IPS DF 4.7 (cell line): ENCODE measurements around the gene PTEN.

Experiments used
- DNase-seq: peaks from one replicate; pipeline ENCODE4 v3.0.0-alpha.2; 2013; ENCODE audit warnings: low spot score; ENCODE audit errors: extremely low read depth

The PTEN gene

GRCh38 chr10:87974130-87974529 lies 110.7 kb downstream of the PTEN start:
- no peak for DNase-seq

DNA sequence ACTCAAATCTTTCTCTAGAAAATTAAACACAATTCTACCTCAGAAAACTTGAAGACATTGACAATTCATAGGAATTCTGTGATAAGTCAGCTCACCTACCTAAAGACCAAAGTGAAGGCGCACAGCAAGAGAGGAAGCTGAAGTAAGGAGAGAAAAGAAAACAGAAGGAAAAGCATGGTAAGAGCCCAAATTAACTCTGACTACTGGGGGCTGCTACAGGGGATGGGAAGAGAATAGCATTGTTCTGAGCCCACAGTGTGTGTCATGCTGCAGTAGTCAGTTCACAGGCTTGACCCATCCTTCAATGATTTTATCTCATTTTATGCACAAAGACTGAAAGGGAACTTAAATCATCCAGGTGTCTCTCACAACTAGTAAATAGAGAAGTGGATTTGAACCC lies 111.3 kb downstream of the PTEN start:
- no peak for DNase-seq

DNA sequence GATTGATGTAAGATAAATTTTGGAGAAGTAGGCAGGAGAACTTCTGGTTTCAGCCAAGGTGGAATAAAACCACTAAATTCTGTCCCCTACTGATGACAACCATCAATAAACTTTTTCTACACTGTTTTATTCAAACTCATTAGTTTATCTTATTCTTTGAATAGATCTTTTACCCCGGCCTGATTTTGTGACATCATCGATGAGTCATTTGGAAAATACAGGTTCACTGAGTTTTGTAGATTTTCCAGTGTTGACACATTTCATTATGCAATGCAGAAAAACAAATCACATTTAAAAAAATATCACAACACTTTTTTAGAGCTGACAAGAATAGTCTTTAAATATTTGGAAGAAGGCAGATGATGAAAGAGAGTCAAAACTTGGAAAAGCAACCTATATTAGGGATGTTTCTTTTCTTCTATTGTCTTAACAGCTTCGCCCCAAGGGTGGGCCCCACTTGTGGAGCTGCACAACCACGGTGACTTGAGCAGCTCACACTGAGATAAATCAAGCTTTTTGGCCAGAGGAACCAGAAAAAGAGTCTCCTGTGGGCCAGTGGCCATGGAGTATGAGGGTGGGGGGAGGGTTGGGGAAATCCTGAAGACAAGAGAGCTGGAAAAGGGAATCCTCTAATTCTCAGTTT lies 112.8 kb downstream of the PTEN start:
- DNase-seq, result no peak

DNA sequence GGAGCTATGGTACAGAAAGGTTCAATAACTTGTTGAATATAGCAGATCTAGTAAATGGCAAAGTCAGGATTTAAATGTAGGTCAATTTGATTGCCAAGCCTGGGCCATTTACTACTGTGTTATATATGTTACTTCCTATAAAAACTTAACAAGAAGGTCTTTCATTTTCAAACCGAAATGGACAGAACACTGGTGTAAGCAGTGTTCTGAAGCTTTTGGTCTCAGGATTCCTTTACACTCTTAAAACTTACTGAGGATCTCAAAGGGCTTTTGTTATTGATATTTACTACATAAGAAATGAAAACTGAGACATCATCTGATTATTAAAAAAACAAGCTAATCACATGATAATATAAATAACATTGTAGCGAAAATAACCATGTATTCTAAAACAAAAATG lies 114.7 kb downstream of the PTEN start:
- DNase-seq, result no peak

DNA sequence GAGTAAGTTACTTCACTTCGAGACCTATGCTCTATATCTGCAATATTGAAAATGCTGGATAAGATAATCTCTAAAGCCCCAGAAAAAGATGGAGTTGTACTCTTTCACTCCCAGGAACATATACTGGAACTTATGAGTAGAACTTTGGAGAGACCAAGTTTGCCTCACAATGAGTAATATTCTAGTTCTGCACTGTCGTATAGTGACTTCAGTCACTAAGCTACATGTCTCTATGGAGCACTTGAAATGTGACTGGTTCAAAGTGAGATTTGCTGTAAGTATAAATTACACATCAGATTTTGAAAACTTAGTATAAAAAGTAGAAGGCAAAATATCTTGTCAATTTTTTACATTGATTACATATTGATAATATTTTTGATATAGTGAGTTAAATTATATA lies 116.4 kb downstream of the PTEN start:
- no peak for DNase-seq

DNA sequence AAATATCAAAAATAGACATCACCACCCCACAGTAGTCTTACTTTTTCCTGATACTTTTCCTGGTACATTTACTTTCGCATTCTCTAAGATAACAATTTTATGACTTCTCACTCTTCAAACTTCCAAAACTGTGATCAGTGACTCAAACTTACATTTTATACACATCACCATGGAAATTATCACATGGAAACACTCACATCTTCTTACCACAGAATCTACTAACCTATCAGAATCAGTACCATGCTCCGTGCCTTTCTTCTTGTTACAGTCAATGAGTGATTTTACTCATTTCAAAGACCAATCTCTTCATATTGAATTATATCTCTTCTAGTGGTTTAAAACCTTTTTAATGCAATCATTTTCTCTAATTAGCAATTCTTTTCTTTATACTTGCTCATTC lies 120.3 kb downstream of the PTEN start:
- DNase-seq, result no peak

- no peak for DNase-seq
Measured at GRCh38 chr10:87987206-87987605, 123.8 kb downstream of the PTEN start.

DNA sequence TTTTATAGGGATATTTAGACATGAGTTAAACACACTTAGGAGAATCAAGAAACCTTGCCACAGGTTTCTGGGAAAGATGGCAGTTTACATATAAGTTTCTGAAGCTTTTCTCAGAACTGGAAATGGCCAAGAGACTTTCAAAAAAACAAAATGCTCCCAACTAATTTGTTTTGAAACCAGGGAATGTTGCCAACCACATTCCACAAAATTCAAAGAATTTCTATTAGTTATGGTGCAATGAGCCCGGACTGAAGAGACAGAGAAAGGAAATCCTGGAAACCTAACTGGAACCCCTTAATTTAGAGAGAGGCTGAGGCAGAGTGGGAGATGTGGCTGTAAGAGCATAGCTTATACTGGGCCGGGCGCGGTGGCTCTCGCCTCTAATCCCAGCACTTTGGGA lies 128.5 kb downstream of the PTEN start:
- DNase-seq, result no peak

DNA sequence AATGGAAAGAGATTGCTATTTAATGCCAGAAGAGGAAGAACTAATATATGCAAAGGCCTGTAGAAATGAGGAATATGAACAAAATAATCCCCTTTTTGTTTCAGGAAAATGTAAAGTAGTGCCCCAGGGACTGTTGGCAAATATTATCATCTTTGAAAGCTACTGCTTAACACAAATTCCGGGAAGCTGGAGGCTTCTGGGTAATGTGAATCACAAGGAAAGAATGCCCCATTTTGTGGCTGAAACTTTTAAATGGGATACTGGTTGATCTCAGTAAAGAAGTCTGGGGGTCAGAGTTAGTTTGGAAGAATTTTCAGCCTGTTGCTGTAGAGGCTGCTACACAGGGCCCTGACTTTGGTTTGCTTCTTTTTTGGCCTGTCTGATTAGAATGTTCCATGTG lies 141.0 kb downstream of the PTEN start:
- no peak for DNase-seq

- DNase-seq, result no peak
Measured at GRCh38 chr10:88006261-88006660, 142.8 kb downstream of the PTEN start.

DNA sequence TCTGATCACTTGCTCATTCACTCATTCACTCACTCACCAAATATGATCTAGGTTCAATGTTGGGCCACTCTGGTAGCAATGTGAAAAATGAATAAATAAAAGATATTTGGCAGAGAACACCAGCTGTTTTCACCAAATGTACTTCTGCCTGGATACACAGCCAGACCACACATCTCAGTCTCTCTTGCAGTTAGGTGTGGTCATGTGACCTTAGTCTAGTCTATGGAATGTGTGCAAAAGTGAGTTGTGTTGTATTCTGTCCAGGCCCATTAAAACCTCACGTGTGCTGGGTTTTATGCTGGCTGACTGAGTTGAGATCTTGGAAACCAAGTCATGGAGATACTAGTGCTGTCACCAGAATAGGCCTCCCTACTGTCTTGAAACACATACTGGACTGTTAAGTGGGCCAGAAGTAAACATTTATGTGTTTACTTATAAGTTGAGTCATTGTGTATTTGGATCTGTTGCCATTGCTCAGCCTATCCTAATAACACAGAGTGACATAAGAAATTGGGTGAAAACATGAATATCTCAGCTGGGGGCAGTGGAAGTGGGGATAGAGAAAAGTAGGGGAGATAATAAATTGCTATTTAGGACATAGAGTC lies 145.5 kb downstream of the PTEN start:
- no peak for DNase-seq

- DNase-seq, result no peak
Measured at GRCh38 chr10:88012641-88013040, 149.2 kb downstream of the PTEN start.

DNA sequence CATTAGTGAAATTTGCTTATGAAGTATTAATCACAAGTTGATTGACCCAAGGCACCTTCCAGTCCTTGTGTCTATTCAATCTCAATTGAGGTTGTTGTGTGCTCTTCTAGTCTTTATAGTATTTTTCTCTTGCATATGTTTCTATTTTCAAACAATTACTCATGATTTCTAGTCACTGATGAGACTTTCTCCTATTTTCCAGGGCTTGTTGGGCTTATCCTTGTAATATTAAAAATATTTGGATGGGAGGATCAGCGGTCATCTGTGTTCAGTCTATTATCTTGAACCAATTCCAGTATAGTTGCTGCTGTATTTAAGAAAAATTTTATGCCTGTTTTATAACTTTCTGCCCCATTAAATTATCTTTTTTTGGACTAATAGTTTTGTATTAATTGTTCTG lies 154.4 kb downstream of the PTEN start:
- DNase-seq, result no peak

DNA sequence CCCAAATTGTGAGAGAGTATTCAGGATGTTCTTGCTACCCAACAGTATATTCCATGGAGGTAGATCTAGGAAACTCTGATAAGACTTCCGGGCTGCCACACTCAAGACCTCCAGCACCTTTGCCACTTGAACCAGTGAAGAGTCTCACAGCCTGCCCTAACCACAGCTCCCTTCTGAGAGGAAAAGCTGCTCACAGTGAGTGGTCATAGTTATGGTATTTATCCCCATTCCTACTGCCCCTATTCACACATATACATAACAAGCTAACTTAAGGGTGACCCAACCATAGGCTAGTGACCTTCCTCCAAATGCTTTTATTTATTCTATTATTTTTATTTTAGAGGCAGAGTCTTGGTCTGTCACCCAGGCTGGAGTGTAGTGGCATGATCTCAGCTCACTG lies 156.3 kb downstream of the PTEN start:
- no peak for DNase-seq
